ENCODE data around the gene MUC5AC.
"Not testable (repeated sequence)": the region's sequence is repeated elsewhere in the genome, so short reads cannot be mapped to it uniquely, and the experiment has no call there.

The MUC5AC gene, protein sequence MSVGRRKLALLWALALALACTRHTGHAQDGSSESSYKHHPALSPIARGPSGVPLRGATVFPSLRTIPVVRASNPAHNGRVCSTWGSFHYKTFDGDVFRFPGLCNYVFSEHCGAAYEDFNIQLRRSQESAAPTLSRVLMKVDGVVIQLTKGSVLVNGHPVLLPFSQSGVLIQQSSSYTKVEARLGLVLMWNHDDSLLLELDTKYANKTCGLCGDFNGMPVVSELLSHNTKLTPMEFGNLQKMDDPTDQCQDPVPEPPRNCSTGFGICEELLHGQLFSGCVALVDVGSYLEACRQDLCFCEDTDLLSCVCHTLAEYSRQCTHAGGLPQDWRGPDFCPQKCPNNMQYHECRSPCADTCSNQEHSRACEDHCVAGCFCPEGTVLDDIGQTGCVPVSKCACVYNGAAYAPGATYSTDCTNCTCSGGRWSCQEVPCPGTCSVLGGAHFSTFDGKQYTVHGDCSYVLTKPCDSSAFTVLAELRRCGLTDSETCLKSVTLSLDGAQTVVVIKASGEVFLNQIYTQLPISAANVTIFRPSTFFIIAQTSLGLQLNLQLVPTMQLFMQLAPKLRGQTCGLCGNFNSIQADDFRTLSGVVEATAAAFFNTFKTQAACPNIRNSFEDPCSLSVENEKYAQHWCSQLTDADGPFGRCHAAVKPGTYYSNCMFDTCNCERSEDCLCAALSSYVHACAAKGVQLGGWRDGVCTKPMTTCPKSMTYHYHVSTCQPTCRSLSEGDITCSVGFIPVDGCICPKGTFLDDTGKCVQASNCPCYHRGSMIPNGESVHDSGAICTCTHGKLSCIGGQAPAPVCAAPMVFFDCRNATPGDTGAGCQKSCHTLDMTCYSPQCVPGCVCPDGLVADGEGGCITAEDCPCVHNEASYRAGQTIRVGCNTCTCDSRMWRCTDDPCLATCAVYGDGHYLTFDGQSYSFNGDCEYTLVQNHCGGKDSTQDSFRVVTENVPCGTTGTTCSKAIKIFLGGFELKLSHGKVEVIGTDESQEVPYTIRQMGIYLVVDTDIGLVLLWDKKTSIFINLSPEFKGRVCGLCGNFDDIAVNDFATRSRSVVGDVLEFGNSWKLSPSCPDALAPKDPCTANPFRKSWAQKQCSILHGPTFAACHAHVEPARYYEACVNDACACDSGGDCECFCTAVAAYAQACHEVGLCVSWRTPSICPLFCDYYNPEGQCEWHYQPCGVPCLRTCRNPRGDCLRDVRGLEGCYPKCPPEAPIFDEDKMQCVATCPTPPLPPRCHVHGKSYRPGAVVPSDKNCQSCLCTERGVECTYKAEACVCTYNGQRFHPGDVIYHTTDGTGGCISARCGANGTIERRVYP (N-terminal part only)

DNA sequence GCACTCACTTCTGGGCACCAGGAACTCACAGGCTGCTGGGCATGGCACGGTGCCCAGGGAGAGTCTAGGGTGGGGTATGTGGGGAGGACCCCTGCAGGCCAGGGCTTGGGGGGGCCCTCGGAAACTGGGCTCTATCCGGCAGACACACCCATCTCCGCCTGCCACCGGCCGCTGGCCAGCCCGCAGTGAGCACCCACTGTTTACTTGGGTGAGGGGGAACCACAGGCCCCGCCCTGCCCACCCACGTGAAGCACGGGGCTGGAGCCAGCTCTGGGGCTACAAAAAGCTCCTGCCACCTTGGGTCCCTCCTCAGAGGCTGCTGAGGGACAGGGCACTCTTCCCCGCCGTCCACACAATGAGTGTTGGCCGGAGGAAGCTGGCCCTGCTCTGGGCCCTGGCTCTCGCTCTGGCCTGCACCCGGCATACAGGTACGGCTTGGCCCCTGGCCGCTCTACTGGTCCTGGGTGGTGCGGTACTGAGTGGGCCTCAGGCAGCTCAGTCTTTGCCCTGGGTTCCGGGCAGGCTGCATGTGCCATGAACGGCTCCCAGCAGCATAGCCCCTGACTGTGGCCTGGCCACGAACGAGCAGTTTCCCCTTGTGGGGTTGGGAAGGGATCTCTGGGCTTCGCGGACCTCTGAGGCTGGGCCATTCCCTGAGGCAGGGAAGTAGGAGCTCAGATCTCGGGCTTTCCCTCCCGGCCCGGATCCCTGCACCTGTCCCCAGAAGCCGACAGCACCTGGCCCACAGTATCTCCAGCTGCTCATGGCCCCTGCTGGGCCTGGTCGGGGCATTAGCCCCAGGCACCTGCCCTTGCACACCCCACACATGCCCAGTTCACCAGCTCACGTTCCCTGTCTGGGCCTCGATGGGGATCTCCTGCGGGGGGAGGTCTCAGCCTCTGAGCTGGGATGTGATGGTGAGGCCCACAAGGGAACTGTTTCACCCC, at the start of gene MUC5AC:
Gene MUC5AC, plus strand, starts transcription at position 309 of the 947 bp plus-strand sequence. Its CDS starts 47 bp downstream, at position 356.
- H3K9me3 ChIP-seq (ENCODE audit: low read length): no peaks in the 10 kb centered on the region
- no peak within 1 kb of the TSS for H3K9ac ChIP-seq (ENCODE audit: low read length)
- no peak within 1 kb of the TSS for H3K27ac ChIP-seq (ENCODE audit: low read depth, low read length)
- H3K27me3 ChIP-seq (ENCODE audit: control insufficient read depth in 1 of 2, insufficient read depth in 2 of 2, low read length in 2 of 2): no peaks in the 10 kb centered on the region
- no peaks in the 10 kb centered on the region for H3K36me3 ChIP-seq (ENCODE audit: insufficient read depth, low read length)
- H3K4me1 ChIP-seq (ENCODE audit: insufficient read depth, low read length): no peaks in the 10 kb centered on the region
- no peak within 1 kb of the TSS for H3K4me3 ChIP-seq (ENCODE audit: low read depth in 1 of 2, low read length in 2 of 2)

- Histone ChIP-seq H3K9me3 (ENCODE audit: low read length) (no peaks in the 10 kb centered on the region), H3K27me3 (ENCODE audit: control insufficient read depth in 1 of 2, insufficient read depth in 2 of 2, low read length in 2 of 2) (peaks cover 0 to 14% of the 10 kb centered on the region in 2 donors), H3K36me3 (ENCODE audit: insufficient read depth, low read length) (no peaks in the 10 kb centered on the region), H3K4me3 (ENCODE audit: low read depth in 1 of 2, low read length in 2 of 2) (no peak overlapping the region), H3K4me1 (ENCODE audit: insufficient read depth, low read length) (no peaks in the 10 kb centered on the region), H3K9ac (ENCODE audit: low read length) (no peak overlapping the region), H3K27ac (ENCODE audit: low read depth, low read length) (no peak overlapping the region)
Measured at GRCh38 chr11:1108246-1108900, 49.4 kb upstream of the MUC5AC start.

DNA sequence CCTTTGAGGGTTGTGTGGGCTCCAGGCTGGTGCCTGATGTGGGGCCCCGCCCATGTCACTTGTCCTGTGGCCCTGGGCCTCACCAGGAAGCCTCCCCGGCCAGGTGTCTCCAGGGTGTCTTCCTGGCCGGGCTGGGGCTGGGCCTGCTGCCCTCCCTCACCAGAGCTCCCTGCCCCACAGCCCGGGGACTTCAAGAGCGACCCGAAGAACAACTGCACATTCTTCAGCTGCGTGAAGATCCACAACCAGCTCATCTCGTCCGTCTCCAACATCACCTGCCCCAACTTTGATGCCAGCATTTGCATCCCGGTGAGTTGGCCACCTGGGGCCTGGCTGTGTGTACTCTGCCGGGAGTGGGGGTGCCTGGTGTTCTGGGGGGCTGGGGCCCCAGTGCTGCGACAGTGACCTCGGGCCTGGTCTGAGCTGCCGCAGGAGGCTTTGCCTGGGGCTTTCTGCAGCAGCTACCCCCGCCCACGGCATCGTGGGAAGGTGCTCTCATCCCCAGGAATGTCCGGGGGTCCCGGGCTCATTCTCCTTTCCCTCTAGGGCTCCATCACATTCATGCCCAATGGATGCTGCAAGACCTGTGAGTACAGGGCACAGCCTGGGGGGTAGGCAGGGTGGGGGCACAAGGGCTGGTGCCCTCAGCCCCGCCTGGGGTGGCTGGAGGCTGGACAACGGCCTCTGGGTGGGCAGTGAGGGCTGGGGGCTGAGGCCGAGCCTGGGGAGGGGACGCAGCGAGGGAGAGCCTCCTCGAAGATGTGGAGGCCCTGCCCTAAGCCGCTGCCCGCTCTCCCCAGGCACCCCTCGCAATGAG, 48.4 kb upstream of the MUC5AC start:
- Histone ChIP-seq H3K9ac (ENCODE audit: low read length) (no peak overlapping the region), H3K4me3 (ENCODE audit: low read depth in 1 of 2, low read length in 2 of 2) (no peak overlapping the region), H3K4me1 (ENCODE audit: insufficient read depth, low read length) (no peaks in the 10 kb centered on the region), H3K27me3 (ENCODE audit: control insufficient read depth in 1 of 2, insufficient read depth in 2 of 2, low read length in 2 of 2) (peaks cover 0 to 14% of the 10 kb centered on the region in 2 donors), H3K9me3 (ENCODE audit: low read length) (no peaks in the 10 kb centered on the region), H3K36me3 (ENCODE audit: insufficient read depth, low read length) (no peaks in the 10 kb centered on the region), H3K27ac (ENCODE audit: low read depth, low read length) (no peak overlapping the region)

DNA sequence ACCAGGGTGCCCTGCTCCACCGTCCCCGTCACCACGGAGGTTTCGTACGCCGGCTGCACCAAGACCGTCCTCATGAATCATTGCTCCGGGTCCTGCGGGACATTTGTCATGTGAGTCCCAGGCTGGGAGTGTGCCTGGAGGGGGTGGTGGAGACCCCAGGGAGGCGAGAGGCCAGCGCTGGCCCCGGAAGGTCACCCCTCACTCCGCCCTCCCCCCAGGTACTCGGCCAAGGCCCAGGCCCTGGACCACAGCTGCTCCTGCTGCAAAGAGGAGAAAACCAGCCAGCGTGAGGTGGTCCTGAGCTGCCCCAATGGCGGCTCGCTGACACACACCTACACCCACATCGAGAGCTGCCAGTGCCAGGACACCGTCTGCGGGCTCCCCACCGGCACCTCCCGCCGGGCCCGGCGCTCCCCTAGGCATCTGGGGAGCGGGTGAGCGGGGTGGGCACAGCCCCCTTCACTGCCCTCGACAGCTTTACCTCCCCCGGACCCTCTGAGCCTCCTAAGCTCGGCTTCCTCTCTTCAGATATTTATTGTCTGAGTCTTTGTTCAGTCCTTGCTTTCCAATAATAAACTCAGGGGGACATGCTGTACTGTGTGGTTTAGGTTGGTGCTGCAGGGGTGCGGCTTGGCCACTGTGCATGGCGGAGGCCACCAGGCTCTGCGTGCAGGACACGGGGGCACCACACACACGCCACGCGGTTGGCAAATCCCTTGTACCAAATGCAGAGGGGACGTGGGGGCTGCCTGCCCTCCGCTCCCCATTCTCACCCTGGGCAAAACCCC, 47.6 kb upstream of the MUC5AC start:
- Histone ChIP-seq H3K4me1 (ENCODE audit: insufficient read depth, low read length) (no peaks in the 10 kb centered on the region), H3K36me3 (ENCODE audit: insufficient read depth, low read length) (no peaks in the 10 kb centered on the region), H3K27me3 (ENCODE audit: control insufficient read depth in 1 of 2, insufficient read depth in 2 of 2, low read length in 2 of 2) (peaks cover 0 to 14% of the 10 kb centered on the region in 2 donors), H3K9ac (ENCODE audit: low read length) (no peak overlapping the region), H3K27ac (ENCODE audit: low read depth, low read length) (no peak overlapping the region), H3K4me3 (ENCODE audit: low read depth in 1 of 2, low read length in 2 of 2) (no peak overlapping the region), H3K9me3 (ENCODE audit: low read length) (no peaks in the 10 kb centered on the region)

GRCh38 chr11:1111545-1112212, 46.1 kb upstream of the MUC5AC start:
- no peaks in the 10 kb centered on the region for H3K4me1 ChIP-seq (ENCODE audit: insufficient read depth, low read length)
- H3K9me3 ChIP-seq (ENCODE audit: low read length): no peaks in the 10 kb centered on the region
- H3K36me3 ChIP-seq (ENCODE audit: insufficient read depth, low read length): no peaks in the 10 kb centered on the region
- peaks cover 0 to 14% of the 10 kb centered on the region in 2 donors for H3K27me3 ChIP-seq (ENCODE audit: control insufficient read depth in 1 of 2, insufficient read depth in 2 of 2, low read length in 2 of 2)
- no peak overlapping the region for H3K4me3 ChIP-seq (ENCODE audit: low read depth in 1 of 2, low read length in 2 of 2)
- no peak overlapping the region for H3K9ac ChIP-seq (ENCODE audit: low read length)
- no peak overlapping the region for H3K27ac ChIP-seq (ENCODE audit: low read depth, low read length)

GRCh38 chr11:1112351-1113191, 45.2 kb upstream of the MUC5AC start:
- H3K4me3 ChIP-seq (ENCODE audit: low read depth in 1 of 2, low read length in 2 of 2): no peak overlapping the region
- no peak overlapping the region for H3K27ac ChIP-seq (ENCODE audit: low read depth, low read length)
- H3K36me3 ChIP-seq (ENCODE audit: insufficient read depth, low read length): no peaks in the 10 kb centered on the region
- no peaks in the 10 kb centered on the region for H3K4me1 ChIP-seq (ENCODE audit: insufficient read depth, low read length)
- H3K27me3 ChIP-seq (ENCODE audit: control insufficient read depth in 1 of 2, insufficient read depth in 2 of 2, low read length in 2 of 2): peaks cover 0 to 10% of the 10 kb centered on the region in 2 donors
- no peaks in the 10 kb centered on the region for H3K9me3 ChIP-seq (ENCODE audit: low read length)
- no peak overlapping the region for H3K9ac ChIP-seq (ENCODE audit: low read length)

- Histone ChIP-seq H3K27ac (ENCODE audit: low read depth, low read length) (no peak overlapping the region), H3K9me3 (ENCODE audit: low read length) (no peaks in the 10 kb centered on the region), H3K27me3 (ENCODE audit: control insufficient read depth in 1 of 2, insufficient read depth in 2 of 2, low read length in 2 of 2) (peaks cover 0 to 10% of the 10 kb centered on the region in 2 donors), H3K36me3 (ENCODE audit: insufficient read depth, low read length) (no peaks in the 10 kb centered on the region), H3K9ac (ENCODE audit: low read length) (no peak overlapping the region), H3K4me3 (ENCODE audit: low read depth in 1 of 2, low read length in 2 of 2) (no peak overlapping the region), H3K4me1 (ENCODE audit: insufficient read depth, low read length) (no peaks in the 10 kb centered on the region)
Measured at GRCh38 chr11:1113405-1114201, 44.1 kb upstream of the MUC5AC start.

DNA sequence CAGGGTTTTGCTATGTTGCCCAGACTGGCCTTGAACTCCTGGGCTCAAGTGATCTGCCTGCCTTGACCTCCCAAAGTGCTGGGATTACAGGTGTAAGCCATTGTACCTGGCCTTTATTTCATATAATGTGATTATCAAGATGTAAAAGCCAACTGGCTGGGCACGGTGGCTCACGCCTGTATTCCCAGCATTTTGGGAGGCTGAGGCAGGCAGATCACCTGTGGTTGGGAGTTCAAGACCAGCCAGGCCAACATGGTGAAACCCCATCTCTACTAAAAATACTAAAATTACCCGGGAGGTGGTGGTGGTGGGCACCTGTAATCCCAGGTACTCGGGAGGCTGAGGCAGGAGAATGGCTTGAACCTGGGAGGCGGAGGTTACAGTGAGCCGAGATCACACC, 42.5 kb upstream of the MUC5AC start:
- H3K36me3 ChIP-seq (ENCODE audit: insufficient read depth, low read length); H3K27ac ChIP-seq (ENCODE audit: low read depth, low read length); H3K4me1 ChIP-seq (ENCODE audit: insufficient read depth, low read length); H3K4me3 ChIP-seq (ENCODE audit: low read depth in 1 of 2, low read length in 2 of 2); H3K9ac ChIP-seq (ENCODE audit: low read length); H3K9me3 ChIP-seq (ENCODE audit: low read length): not testable (repeated sequence)
- H3K27me3 ChIP-seq (ENCODE audit: control insufficient read depth in 1 of 2, insufficient read depth in 2 of 2, low read length in 2 of 2): peaks cover 0 to 11% of the 10 kb centered on the region in 2 donors
